H9 (cell line): Measurements from ENCODE around the gene C5AR1. TPM values are rescaled to one million over a fixed set of nuclear protein-coding genes. Genes with fewer than 3 reads are reported as not detected.

ENCODE experiments used
- DNase-seq: peaks from one replicate; pipeline ENCODE4 v3.0.0-alpha.2; 2017
- H2AFZ ChIP-seq: one replicate; pipeline ENCODE4 v1.6.1; 2013; ENCODE audit warnings: mild to moderate bottlenecking, low read length, control low read depth, moderate library complexity
- H2AK5ac ChIP-seq: 2 replicates; pipeline ENCODE4 v1.6.1; 2013; ENCODE audit warnings: low read length, control low read depth, mixed read lengths; ENCODE audit not compliant: insufficient read length
- H2BK120ac ChIP-seq: one replicate; pipeline ENCODE4 v1.6.1; 2013; ENCODE audit warnings: low read depth, mild to moderate bottlenecking, low read length, control low read depth, inconsistent platforms; ENCODE audit not compliant: poor library complexity, severe bottlenecking
- H2BK12ac ChIP-seq: 2 replicates; pipeline ENCODE4 v1.6.1; 2013; ENCODE audit warnings: low read length, control low read depth, mixed read lengths, low read depth; ENCODE audit not compliant: insufficient read length
- H2BK15ac ChIP-seq: 2 replicates; pipeline ENCODE4 v1.6.1; 2013; ENCODE audit warnings: low read depth, low read length, control low read depth
- H2BK20ac ChIP-seq: one replicate; pipeline ENCODE4 v1.6.1; 2013; ENCODE audit warnings: low read depth, mild to moderate bottlenecking, low read length, control low read depth, inconsistent platforms; ENCODE audit not compliant: poor library complexity, severe bottlenecking
- H2BK5ac ChIP-seq: 2 replicates; pipeline ENCODE4 v1.6.1; 2013; ENCODE audit warnings: low read length, control low read depth, mixed read lengths; ENCODE audit not compliant: insufficient read length
- H3K14ac ChIP-seq: 2 replicates; pipeline ENCODE4 v1.6.1; 2013; ENCODE audit warnings: low read length, control low read depth; ENCODE audit not compliant: insufficient read depth
- H3K18ac ChIP-seq: 2 replicates; pipeline ENCODE4 v1.6.1; 2013; ENCODE audit warnings: low read depth, mild to moderate bottlenecking, mixed read lengths, low read length, control low read depth; ENCODE audit not compliant: insufficient read length
- H3K23ac ChIP-seq: 2 replicates; pipeline ENCODE4 v1.6.1; 2013; ENCODE audit warnings: low read length, control low read depth, mixed read lengths, low read depth; ENCODE audit not compliant: insufficient read length
- H3K23me2 ChIP-seq: 2 replicates; pipeline ENCODE4 v1.6.1; 2013; ENCODE audit warnings: low read depth, mild to moderate bottlenecking, mixed read lengths, low read length, control low read depth; ENCODE audit not compliant: insufficient read length, poor library complexity, severe bottlenecking
- H3K27ac ChIP-seq: 2 replicates; pipeline ENCODE4 v1.5.1; 2013; ENCODE audit warnings: low read length, control low read depth, mixed read lengths, low read depth; ENCODE audit not compliant: insufficient read length
- H3K27me3 ChIP-seq: 2 replicates; pipeline ENCODE4 v1.6.1; 2013; ENCODE audit warnings: low read length, control low read depth, inconsistent platforms; ENCODE audit not compliant: insufficient read depth
- H3K4ac ChIP-seq: 2 replicates; pipeline ENCODE4 v1.6.1; 2013; ENCODE audit warnings: low read depth, mild to moderate bottlenecking, control low read depth, inconsistent platforms, low read length, moderate library complexity
- H3K4me1 ChIP-seq: 2 replicates; pipeline ENCODE4 v1.6.1; 2013; ENCODE audit warnings: low read length, control low read depth, inconsistent platforms; ENCODE audit not compliant: insufficient read depth
- H3K4me2 ChIP-seq: 2 replicates; pipeline ENCODE4 v1.6.1; 2013; ENCODE audit warnings: low read length, control low read depth, mixed read lengths; ENCODE audit not compliant: insufficient read length, insufficient read depth
- H3K56ac ChIP-seq: 2 replicates; pipeline ENCODE4 v1.6.1; 2013; ENCODE audit warnings: low read depth, mild to moderate bottlenecking, mixed read lengths, low read length, control low read depth; ENCODE audit not compliant: insufficient read length
- H3K79me1 ChIP-seq: 2 replicates; pipeline ENCODE4 v1.6.1; 2013; ENCODE audit warnings: low read depth, mild to moderate bottlenecking, moderate library complexity, low read length, control low read depth, inconsistent platforms; ENCODE audit not compliant: insufficient read depth, poor library complexity, severe bottlenecking
- H3K79me2 ChIP-seq: 2 replicates; pipeline ENCODE4 v1.6.1; 2013; ENCODE audit warnings: low read length, control low read depth, inconsistent platforms; ENCODE audit not compliant: insufficient read depth
- H3K9ac ChIP-seq: 2 replicates; pipeline ENCODE4 v1.6.1; 2013; ENCODE audit warnings: low read length, control low read depth, mixed read lengths; ENCODE audit not compliant: insufficient read length; ENCODE audit errors: extremely low read depth
- H3K9me3 ChIP-seq: one replicate; pipeline ENCODE4 v1.6.1; 2013; ENCODE audit warnings: low read depth, low read length, inconsistent platforms; ENCODE audit not compliant: control insufficient read depth
- H3T11ph ChIP-seq: one replicate; pipeline ENCODE4 v1.6.1; 2013; ENCODE audit warnings: mild to moderate bottlenecking, low read length, control low read depth, inconsistent platforms
- H4K20me1 ChIP-seq: one replicate; pipeline ENCODE4 v1.6.1; 2013; ENCODE audit not compliant: control insufficient read depth, insufficient read length, insufficient read depth
- H4K5ac ChIP-seq: 2 replicates; pipeline ENCODE4 v1.6.1; 2013; ENCODE audit warnings: low read depth, mild to moderate bottlenecking, mixed read lengths, low read length, control low read depth; ENCODE audit not compliant: insufficient read length
- H4K8ac ChIP-seq: replicated peaks from 2 replicates; pipeline ENCODE4 v1.6.1; 2013; ENCODE audit warnings: low read length, control low read depth, mixed read lengths, low read depth; ENCODE audit not compliant: insufficient read length
- H4K91ac ChIP-seq: 2 replicates; pipeline ENCODE4 v1.6.1; 2013; ENCODE audit warnings: low read depth, mild to moderate bottlenecking, moderate library complexity, mixed read lengths, low read length, control low read depth; ENCODE audit not compliant: insufficient read length
- H3K27ac Mint-ChIP-seq, 3 experiments: 2 replicates in 2 of 3; 3 replicates in 1 of 3; pipeline ENCODE4 v1.8.0; 2020 to 2021; ENCODE audit warnings: mixed read lengths in 3 of 3, mild to moderate bottlenecking in 1 of 3, moderate library complexity in 1 of 3
- H3K27me3 Mint-ChIP-seq: 2 replicates; pipeline ENCODE4 v1.8.0; 2021; ENCODE audit warnings: low read depth, mild to moderate bottlenecking, moderate library complexity, mixed read lengths
- H3K36me3 Mint-ChIP-seq, 3 experiments: 2 replicates in 2 of 3; 3 replicates in 1 of 3; pipeline ENCODE4 v1.8.0; 2020 to 2021; ENCODE audit warnings: low read depth in 3 of 3, mixed read lengths in 3 of 3; ENCODE audit not compliant: insufficient read depth in 1 of 3
- H3K4me1 Mint-ChIP-seq, 2 experiments: 2 replicates each; pipeline ENCODE4 v1.8.0; 2020; ENCODE audit warnings: mixed read lengths in 2 of 2
- H3K4me3 Mint-ChIP-seq, 2 experiments: 2 replicates in 1 of 2; 3 replicates in 1 of 2; pipeline ENCODE4 v1.8.0; 2020 to 2021; ENCODE audit warnings: mild to moderate bottlenecking in 2 of 2, mixed read lengths in 2 of 2, moderate library complexity in 1 of 2
- H3K9me3 Mint-ChIP-seq, 2 experiments: 2 replicates in 1 of 2; 3 replicates in 1 of 2; pipeline ENCODE4 v1.8.0; 2020; ENCODE audit warnings: mild to moderate bottlenecking in 2 of 2, mixed read lengths in 2 of 2, moderate library complexity in 1 of 2
- CTCF ChIP-seq: fragments of 200-600 bp; sonication (generic); conservative IDR thresholded peaks from 3 replicates; pipeline ENCODE4 v1.8.0; 2021; ENCODE audit warnings: antibody characterized with exemption, mild to moderate bottlenecking
- WGBS: extraction: QIAGEN DNeasy Blood & Tissue Kit; methylation state at CpG from one replicate; pipeline ENCODE4 v1.1.7; 2013; ENCODE audit warnings: missing lambda C conversion rate, low lambda C conversion rate, mixed read lengths; ENCODE audit not compliant: insufficient read length; ENCODE audit errors: extremely low coverage; 5-methylcytosine and 5-hydroxymethylcytosine counted together
- total RNA-seq: library from RNA; stranded (reverse); gene quantifications from 2 replicates; pipeline ENCODE4 v1.2.1, GENCODE V29; 2021

The C5AR1 gene
- total RNA-seq, 1 experiment from 2014 or later = 1.8 TPM

- H3K4me3 Mint-ChIP-seq = no peak overlapping the region
- H3K36me3 Mint-ChIP-seq = peaks cover 36 to 79% (median 55%) of the 10 kb centered on the region in 3 experiments; a peak in 6 of 7 replicates
- Histone ChIP-seq H3K79me2 (no peaks in the 10 kb centered on the region), H2BK5ac (no peak overlapping the region), H4K8ac (no peak overlapping the region), H2AK5ac (no peak overlapping the region), H3K4me1 (no peaks in the 10 kb centered on the region), H3K4ac (no peak overlapping the region), H3K27me3 (no peaks in the 10 kb centered on the region), H3K27ac (no peak overlapping the region), H2BK120ac (no peak overlapping the region), H3K56ac (no peak overlapping the region), H2AFZ (no peak overlapping the region), H4K5ac (no peak overlapping the region), H2BK12ac (no peak overlapping the region), H3K9me3 (no peaks in the 10 kb centered on the region), H3T11ph (no peak overlapping the region), H4K91ac (no peak overlapping the region), H3K23me2 (no peaks in the 10 kb centered on the region), H2BK20ac (no peak overlapping the region), H2BK15ac (no peak overlapping the region), H3K14ac (no peak overlapping the region), H4K20me1 (no peaks in the 10 kb centered on the region), H3K79me1 (no peaks in the 10 kb centered on the region), H3K23ac (no peak overlapping the region), H3K4me2 (no peak overlapping the region), H3K9ac (no peak overlapping the region), H3K18ac (no peak overlapping the region)
- no CpG with 5 or more reads among the region's 9 CpGs for WGBS
- no peaks in the 10 kb centered on the region for H3K9me3 Mint-ChIP-seq
- no peak overlapping the region for H3K27ac Mint-ChIP-seq
- no peak for DNase-seq
- TF ChIP-seq CTCF = no peak
- no peaks in the 10 kb centered on the region for H3K27me3 Mint-ChIP-seq
- no peaks in the 10 kb centered on the region for H3K4me1 Mint-ChIP-seq
Observed at GRCh38 chr19:47371261-47371660, 61.6 kb downstream of the C5AR1 start.

Other genes starting within 250 kb of the C5AR1 start
- 105 and 109 TPM in 2 replicates for gene ZC3H4, start 196.1 kb upstream of the C5AR1 start, total RNA-seq
- 232 and 234 TPM in 2 replicates for gene SAE1, start 179.0 kb upstream of the C5AR1 start, total RNA-seq
- 23.2 and 24.8 TPM in 2 replicates for gene BBC3, start 78.7 kb upstream of the C5AR1 start, total RNA-seq
- gene CCDC9, start 53.3 kb upstream of the C5AR1 start, total RNA-seq = 34.4 and 36.9 TPM in 2 replicates
- gene INAFM1, start 35.0 kb upstream of the C5AR1 start, total RNA-seq = 8.5 and 9.2 TPM in 2 replicates
- gene C5AR2, start 22.3 kb downstream of the C5AR1 start, total RNA-seq = not detected in 2 replicates
- gene DHX34, start 39.5 kb downstream of the C5AR1 start, total RNA-seq = 38.2 and 38.3 TPM in 2 replicates
- 43.8 and 44.0 TPM in 2 replicates for gene MEIS3, start 109.7 kb downstream of the C5AR1 start, total RNA-seq
- 10.7 and 11.3 TPM in 2 replicates for gene SLC8A2, start 162.0 kb downstream of the C5AR1 start, total RNA-seq
- gene KPTN, start 174.4 kb downstream of the C5AR1 start, total RNA-seq = 33.6 and 35.4 TPM in 2 replicates
- gene NAPA, start 205.2 kb downstream of the C5AR1 start, total RNA-seq = 62.3 and 62.8 TPM in 2 replicates